ENCODE results near the gene BMP10. TPM values are rescaled to one million over a fixed set of nuclear protein-coding genes. Genes with fewer than 3 reads are reported as not detected.

BMP10 gene
- total and polyA plus RNA-seq, 5 donors, result 153 to 6,380 (median 2,689) TPM

DNA sequence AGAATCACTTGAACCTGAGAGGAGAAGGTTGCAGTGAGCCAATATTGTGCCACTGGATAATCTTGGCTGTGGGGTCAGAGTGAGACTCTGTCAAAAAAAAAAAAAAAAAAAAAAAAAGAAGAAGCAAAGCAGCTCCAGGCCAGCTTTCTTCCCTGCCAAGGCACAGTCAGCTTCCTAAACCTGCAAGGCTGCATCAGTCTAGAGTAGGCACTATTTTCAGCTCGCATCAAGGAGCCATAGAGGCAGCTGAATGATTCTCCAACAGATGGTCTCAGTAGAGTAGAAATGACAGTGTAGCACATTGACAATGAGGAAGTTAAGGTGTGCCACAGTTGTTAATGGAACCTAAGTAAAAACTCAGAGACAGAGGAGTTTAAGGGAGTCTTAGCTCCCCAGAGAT, 35.6 kb downstream of the BMP10 start:
- Histone ChIP-seq H3K9me3 (ENCODE audit: control insufficient read depth, low read length) (no peaks in the 10 kb centered on the region), H3K27ac (ENCODE audit: low read length) (no peak overlapping the region), H3K4me1 (ENCODE audit: control insufficient read depth, insufficient read depth, low read length) (peaks cover 4% of the 10 kb centered on the region), H3K4me3 (ENCODE audit: low read length) (no peak overlapping the region), H3K27me3 (ENCODE audit: control insufficient read depth, insufficient read depth) (no peaks in the 10 kb centered on the region)
- ATAC-seq, result no peak
- 82% methylated on average over 1 of the region's 1 CpG for WGBS
- intact Hi-C loops (cut with DNase I), result loop anchor here in 2 of 4 donors (2.0 to 5.0 kb wide), 2 partner anchors 83 kb away; no protein-coding TSS in a partner anchor
- DNase-seq, result no peak

DNA sequence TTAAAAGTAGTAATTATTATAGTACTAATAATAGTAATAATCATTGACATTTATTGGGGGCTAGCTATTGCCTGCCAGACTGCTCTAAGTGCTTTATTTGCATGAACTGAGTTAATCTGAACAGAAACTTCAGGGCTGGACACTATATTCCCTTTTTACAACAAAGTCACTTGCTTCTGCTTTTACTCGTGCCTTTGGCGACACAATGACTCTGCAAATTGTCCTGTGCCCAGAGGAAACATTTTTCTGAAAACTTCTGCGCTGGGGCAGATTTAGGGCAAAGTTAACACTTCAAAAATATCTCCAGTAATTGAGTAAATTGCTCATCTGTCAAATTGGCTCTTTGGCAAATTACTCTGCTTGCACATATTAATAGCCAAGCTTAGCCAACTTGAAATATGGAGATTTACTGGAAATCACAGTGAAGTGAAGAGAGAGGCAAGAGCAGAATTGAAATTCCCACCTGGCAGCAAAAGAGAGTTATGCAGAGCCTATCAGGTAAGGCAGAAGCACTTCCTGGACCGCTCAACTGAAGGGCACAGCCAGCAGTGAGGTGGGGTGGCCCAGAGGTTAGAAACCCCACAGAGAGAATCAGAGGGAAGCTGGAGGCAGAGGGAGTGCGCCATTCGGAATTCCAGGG, 36.3 kb downstream of the BMP10 start:
- peaks cover 4% of the 10 kb centered on the region for H3K4me1 ChIP-seq (ENCODE audit: control insufficient read depth, insufficient read depth, low read length)
- intact Hi-C loops (cut with DNase I), result loop anchor here in 1 of 4 donors (5.0 kb wide), 1 partner anchor 83 kb away; no protein-coding TSS in a partner anchor
- no peak overlapping the region for H3K4me3 ChIP-seq (ENCODE audit: low read length)
- no peak for DNase-seq
- no peaks in the 10 kb centered on the region for H3K27me3 ChIP-seq (ENCODE audit: control insufficient read depth, insufficient read depth)
- H3K9me3 ChIP-seq (ENCODE audit: control insufficient read depth, low read length), result no peaks in the 10 kb centered on the region
- no peak overlapping the region for H3K27ac ChIP-seq (ENCODE audit: low read length)
- 82% methylated on average over 6 of the region's 6 CpGs for WGBS
- no peak for ATAC-seq

DNA sequence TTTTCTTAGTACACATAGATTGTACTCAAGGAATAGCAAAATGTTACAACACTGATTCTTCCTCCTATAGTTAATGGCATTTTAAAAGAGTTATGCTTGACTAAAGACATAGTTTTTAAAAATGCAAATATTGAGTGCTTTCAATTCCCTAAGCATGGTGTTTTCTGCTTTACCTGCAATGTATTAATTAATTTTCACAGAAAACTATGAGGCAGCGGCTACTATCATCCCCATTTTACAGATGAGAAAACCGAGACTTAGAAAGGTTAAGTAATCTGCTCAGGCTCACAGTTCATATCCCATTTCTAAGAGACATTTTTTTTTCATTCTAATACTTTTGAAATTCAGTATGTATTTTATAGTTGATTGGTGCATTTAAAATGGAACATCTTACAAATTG, 38.0 kb downstream of the BMP10 start:
- Histone ChIP-seq H3K9me3 (ENCODE audit: control insufficient read depth, low read length) (no peaks in the 10 kb centered on the region), H3K4me1 (ENCODE audit: control insufficient read depth, insufficient read depth, low read length) (peaks cover 13% of the 10 kb centered on the region), H3K27ac (ENCODE audit: low read length) (no peak overlapping the region), H3K27me3 (ENCODE audit: control insufficient read depth, insufficient read depth) (no peaks in the 10 kb centered on the region), H3K4me3 (ENCODE audit: low read length) (no peak overlapping the region)
- 99% methylated on average over 2 of the region's 2 CpGs for WGBS
- intact Hi-C loops (cut with DNase I), result no loop called here
- DNase-seq (no peak), ATAC-seq (no peak)

DNA sequence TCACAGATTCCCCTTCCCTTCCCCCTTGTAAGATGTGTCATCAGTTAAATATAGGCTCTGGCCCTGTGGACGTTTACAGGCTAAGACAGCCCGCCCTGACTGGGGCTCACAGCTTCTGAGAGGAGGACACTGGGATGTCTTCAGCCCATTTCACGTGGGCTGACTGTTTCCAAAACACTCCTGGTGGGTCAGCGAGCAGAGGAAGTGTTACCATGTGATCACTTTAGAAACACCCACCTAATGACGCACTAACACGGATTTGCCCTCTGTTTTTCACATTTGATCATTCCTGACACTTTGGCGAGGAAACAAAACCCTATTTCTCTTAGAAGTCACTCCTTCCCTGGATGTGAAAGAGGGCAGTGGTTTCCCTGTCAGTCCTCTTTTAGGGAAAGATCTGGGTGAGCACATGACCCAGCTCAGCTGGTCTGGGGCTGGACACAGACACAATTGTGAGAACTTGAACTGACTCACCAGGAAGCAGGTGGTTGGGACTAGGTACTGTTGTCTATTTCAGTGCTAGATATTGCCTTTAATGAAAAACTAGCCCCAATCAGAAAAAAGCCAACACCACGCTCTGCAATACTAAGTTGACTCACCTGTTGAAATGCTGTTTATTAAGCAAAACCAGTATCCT, 38.8 kb downstream of the BMP10 start:
- H3K27me3 ChIP-seq (ENCODE audit: control insufficient read depth, insufficient read depth), result no peaks in the 10 kb centered on the region
- ATAC-seq (peak; percentile 52 to 88), DNase-seq (peak; percentile 74 to 75 (median 74))
- WGBS, result 40% methylated on average over 8 of the region's 8 CpGs
- intact Hi-C loops (cut with DNase I), result no loop called here
- H3K4me3 ChIP-seq (ENCODE audit: low read length), result no peak overlapping the region
- no peaks in the 10 kb centered on the region for H3K9me3 ChIP-seq (ENCODE audit: control insufficient read depth, low read length)
- peak overlapping the region; percentile 54 for H3K27ac ChIP-seq (ENCODE audit: low read length)
- H3K4me1 ChIP-seq (ENCODE audit: control insufficient read depth, insufficient read depth, low read length), result peaks cover 17% of the 10 kb centered on the region

DNA sequence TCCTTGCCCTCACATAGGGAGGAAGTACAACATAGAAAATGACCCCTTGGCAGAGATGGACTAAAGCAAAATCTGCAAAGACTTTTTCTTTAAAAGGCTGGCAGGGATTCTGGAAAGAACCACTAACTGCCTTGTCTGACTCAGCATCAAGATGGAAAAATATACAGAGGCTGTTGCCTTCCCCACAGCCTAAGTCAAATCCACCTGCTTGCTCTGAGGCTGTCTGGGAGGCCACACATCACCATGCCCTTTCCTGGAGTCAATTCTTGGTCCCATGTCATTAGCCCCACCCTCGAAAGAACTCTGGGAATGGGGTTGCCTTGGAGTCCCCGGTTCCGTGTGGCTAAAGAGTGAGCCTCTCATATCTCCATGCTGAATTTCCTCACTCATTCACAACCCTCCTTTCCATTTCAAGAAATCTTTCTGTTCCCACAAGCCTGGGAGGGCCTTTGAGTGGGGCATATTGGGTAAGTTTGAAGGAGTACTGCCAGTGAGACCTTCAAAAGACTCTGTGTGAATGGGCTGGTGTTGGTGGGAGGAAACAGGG, 39.4 kb downstream of the BMP10 start:
- peak overlapping the region; percentile 54 for H3K27ac ChIP-seq (ENCODE audit: low read length)
- no peak overlapping the region for H3K4me3 ChIP-seq (ENCODE audit: low read length)
- no peaks in the 10 kb centered on the region for H3K27me3 ChIP-seq (ENCODE audit: control insufficient read depth, insufficient read depth)
- WGBS, result 41% methylated on average over 3 of the region's 3 CpGs
- ATAC-seq, result peak in 1 of 2 donors; percentile 74
- DNase-seq, result peak in 1 of 3 donors; percentile 25
- peaks cover 17% of the 10 kb centered on the region for H3K4me1 ChIP-seq (ENCODE audit: control insufficient read depth, insufficient read depth, low read length)
- intact Hi-C loops (cut with DNase I), result no loop called here
- no peaks in the 10 kb centered on the region for H3K9me3 ChIP-seq (ENCODE audit: control insufficient read depth, low read length)

DNA sequence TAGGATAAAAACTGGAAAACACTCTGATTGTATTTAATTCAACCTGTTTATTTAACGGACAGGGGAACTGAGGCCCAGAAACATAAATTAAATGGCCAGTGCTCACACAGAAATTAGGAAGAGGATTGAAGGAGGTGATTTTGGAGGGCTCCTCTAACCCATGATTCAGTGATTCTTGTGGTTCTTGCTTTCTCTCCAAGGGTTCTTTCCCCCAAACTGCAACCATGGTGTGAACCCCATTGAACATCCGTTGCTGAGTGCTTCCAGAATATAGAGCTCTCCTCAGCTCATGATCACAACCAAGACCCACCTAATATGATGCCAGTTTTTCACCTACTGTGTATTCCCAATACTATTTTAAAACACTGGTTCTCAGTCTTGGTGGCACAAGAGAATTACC, 41.4 kb downstream of the BMP10 start:
- ATAC-seq (no peak), DNase-seq (no peak)
- 34% methylated on average over 2 of the region's 2 CpGs for WGBS
- Histone ChIP-seq H3K27me3 (ENCODE audit: control insufficient read depth, insufficient read depth) (no peaks in the 10 kb centered on the region), H3K4me1 (ENCODE audit: control insufficient read depth, insufficient read depth, low read length) (peaks cover 17% of the 10 kb centered on the region), H3K4me3 (ENCODE audit: low read length) (no peak overlapping the region), H3K27ac (ENCODE audit: low read length) (peak overlapping the region; percentile 65), H3K9me3 (ENCODE audit: control insufficient read depth, low read length) (no peaks in the 10 kb centered on the region)
- intact Hi-C loops (cut with DNase I), result no loop called here

DNA sequence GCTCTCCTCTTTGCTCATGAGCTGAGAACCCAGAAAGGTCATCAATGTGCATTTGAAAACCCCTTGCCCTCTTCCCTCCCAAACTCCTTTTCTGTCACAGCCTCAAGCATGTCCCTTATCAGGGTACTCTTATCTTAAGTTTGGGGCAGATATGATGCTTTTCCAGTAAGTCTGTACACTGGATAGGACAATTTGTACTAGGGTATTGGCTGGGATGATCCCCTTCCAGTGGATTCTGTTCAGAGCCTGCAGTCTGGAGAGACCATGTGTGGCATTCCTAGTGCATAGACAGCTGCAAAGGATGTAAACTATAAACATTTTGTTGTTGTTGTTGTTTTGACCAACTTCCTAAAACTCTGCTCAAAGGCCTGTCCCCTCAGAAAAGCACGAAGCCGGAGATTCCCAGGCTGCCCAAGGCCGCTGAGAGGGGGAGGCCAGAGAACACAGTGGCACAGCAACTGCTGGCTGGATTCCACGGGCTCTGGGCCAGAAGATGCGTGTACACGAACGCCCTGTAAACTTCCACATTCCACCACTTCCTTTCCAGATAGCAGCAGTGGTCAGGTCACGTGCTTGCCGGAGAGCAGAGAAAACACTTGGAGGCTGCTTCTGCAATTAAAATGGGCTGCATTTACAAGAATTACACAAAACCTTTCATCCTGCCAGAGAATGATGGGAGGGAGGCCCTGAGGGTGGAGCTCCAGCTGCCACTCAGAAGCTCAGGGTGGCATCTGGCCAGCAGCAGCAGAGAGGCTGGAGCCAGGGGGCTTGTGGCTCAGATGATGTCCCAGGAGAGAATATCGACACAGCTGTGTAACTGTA, 42.1 kb downstream of the BMP10 start:
- H3K27me3 ChIP-seq (ENCODE audit: control insufficient read depth, insufficient read depth), result no peaks in the 10 kb centered on the region
- H3K4me3 ChIP-seq (ENCODE audit: low read length), result no peak overlapping the region
- peak overlapping the region; percentile 81 for H3K27ac ChIP-seq (ENCODE audit: low read length)
- WGBS, result 1% methylated on average over 10 of the region's 10 CpGs
- H3K4me1 ChIP-seq (ENCODE audit: control insufficient read depth, insufficient read depth, low read length), result peaks cover 17% of the 10 kb centered on the region
- DNase-seq (peak; percentile 97 to 99 (median 99)), ATAC-seq (peak; percentile 84 to 93)
- no peaks in the 10 kb centered on the region for H3K9me3 ChIP-seq (ENCODE audit: control insufficient read depth, low read length)
- intact Hi-C loops (cut with DNase I), result no loop called here

DNA sequence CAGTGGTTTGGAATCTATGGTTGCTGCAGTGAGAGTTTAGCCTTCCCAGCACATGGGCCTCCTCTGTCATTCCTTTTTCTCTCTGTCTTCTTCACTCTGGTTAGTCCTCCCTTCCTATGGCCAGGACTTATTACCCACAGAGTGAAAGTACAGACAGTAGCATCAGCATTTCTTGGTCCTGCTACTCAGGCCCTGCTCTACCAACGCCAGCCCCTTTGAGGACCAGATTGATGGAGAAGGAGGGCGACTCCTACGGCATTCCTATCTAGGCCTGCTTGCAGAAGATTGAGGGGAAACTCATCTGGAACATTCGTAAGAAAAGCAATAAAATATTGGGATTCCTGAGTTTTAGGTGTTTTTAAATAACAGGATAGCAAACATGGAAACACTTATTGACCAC, 43.5 kb downstream of the BMP10 start:
- Histone ChIP-seq H3K4me3 (ENCODE audit: low read length) (no peak overlapping the region), H3K27ac (ENCODE audit: low read length) (peak overlapping the region; percentile 65), H3K27me3 (ENCODE audit: control insufficient read depth, insufficient read depth) (no peaks in the 10 kb centered on the region), H3K9me3 (ENCODE audit: control insufficient read depth, low read length) (no peaks in the 10 kb centered on the region), H3K4me1 (ENCODE audit: control insufficient read depth, insufficient read depth, low read length) (peaks cover 17% of the 10 kb centered on the region)
- DNase-seq (no peak), ATAC-seq (no peak)
- intact Hi-C loops (cut with DNase I), result no loop called here
- 90% methylated on average over 4 of the region's 4 CpGs for WGBS

DNA sequence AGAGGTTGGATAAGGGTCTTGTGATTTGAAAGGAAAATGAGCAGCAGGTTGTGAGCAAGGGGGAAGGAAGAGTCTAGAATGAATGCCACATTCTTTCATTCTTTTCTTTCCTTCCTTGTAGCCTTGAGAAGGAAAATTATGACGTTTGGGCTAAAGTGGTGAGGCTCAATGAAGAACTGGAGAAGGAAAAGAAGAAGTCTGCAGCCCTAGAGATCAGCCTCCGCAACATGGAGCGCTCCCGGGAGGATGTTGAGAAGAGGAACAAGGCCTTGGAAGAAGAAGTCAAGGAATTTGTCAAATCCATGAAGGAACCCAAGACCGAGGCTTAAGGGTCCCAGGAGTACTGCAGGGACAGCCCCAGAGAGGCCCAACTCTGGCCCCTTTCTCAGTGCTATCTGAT, 45.3 kb downstream of the BMP10 start:
- H3K4me1 ChIP-seq (ENCODE audit: control insufficient read depth, insufficient read depth, low read length), result peaks cover 18% of the 10 kb centered on the region
- no peak for ATAC-seq

DNA sequence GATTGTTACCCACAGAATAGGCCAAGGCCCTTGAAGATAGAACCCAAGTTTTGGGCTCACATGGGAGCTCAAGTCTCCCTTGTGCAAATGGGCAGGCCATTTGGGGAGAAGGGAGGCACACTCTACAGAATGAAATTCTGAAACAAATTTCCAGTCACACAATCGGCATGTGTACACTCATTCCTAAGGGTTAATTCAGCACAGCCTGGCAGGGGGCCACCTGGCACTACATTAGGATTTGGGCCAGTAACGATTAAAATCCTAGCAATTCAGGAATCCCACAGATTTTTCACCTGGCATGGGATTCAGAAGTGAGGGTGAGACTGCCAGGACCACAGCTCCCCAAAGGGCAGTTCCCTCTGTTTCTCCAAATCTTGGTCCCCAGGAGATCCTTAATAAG, 46.4 kb downstream of the BMP10 start:
- 43% methylated on average over 2 of the region's 2 CpGs for WGBS

More for the DNA sequence above, 45.3 kb downstream of the BMP10 start:
- DNase-seq, result no peak
- no peak overlapping the region for H3K27ac ChIP-seq (ENCODE audit: low read length)
- H3K9me3 ChIP-seq (ENCODE audit: control insufficient read depth, low read length), result no peaks in the 10 kb centered on the region
- H3K27me3 ChIP-seq (ENCODE audit: control insufficient read depth, insufficient read depth), result no peaks in the 10 kb centered on the region
- H3K4me3 ChIP-seq (ENCODE audit: low read length), result no peak overlapping the region
- WGBS, result 85% methylated on average over 5 of the region's 5 CpGs
- intact Hi-C loops (cut with DNase I), result no loop called here

More for the DNA sequence above, 46.4 kb downstream of the BMP10 start:
- no peak for DNase-seq
- H3K27ac ChIP-seq (ENCODE audit: low read length), result no peak overlapping the region
- intact Hi-C loops (cut with DNase I), result no loop called here
- H3K27me3 ChIP-seq (ENCODE audit: control insufficient read depth, insufficient read depth), result no peaks in the 10 kb centered on the region
- H3K9me3 ChIP-seq (ENCODE audit: control insufficient read depth, low read length), result no peaks in the 10 kb centered on the region
- no peak overlapping the region for H3K4me3 ChIP-seq (ENCODE audit: low read length)
- H3K4me1 ChIP-seq (ENCODE audit: control insufficient read depth, insufficient read depth, low read length), result peaks cover 16% of the 10 kb centered on the region
- no peak for ATAC-seq
